ENCODE results near the gene SPTAN1.

- TF ChIP-seq CTCF (IDR thresholded peaks at IDR 0.05; ENCODE audit: low read length), result no peak
- no peak for TF ChIP-seq EZH2 (optimal IDR thresholded peaks at IDR 0.05; ENCODE audit: low read depth, low read length)
- TF ChIP-seq EZH2phosphoT487 (IDR thresholded peaks at IDR 0.05; ENCODE audit: low read length), result no peak
Measured at GRCh38 chr9:128526720-128527119, 25.7 kb upstream of the SPTAN1 start.
